Stimulated activated CD8-positive, alpha-beta memory T cell treated with anti-CD3 and anti-CD28 coated beads, Interleukin-15, amount 100 ng/mL, for 1 hour (primary cell): ENCODE data around the gene GPC1.
"Not testable (repeated sequence)": the region's sequence is repeated elsewhere in the genome, so short reads cannot be mapped to it uniquely, and the experiment has no call there.

Source experiments
- DNase-seq: peaks from one replicate; pipeline ENCODE4 v3.0.0-alpha.2; 2020; ENCODE audit warnings: low read depth

The GPC1 gene

DNA sequence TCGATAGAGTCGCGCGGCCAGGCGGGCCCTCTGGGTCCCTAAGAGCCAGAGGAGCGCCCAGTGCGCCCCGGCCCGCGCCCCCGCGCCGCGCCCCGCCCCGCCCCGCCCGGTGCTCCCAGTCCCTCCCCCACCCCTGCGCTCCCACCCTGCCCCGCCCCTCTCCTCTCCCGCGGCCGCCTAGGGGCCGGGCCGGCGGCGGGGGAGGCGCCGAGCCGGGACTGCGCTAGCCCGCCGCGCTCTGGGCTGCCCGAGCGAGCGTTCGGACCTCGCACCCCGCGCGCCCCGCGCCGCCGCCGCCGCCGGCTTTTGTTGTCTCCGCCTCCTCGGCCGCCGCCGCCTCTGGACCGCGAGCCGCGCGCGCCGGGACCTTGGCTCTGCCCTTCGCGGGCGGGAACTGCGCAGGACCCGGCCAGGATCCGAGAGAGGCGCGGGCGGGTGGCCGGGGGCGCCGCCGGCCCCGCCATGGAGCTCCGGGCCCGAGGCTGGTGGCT, at the start of gene GPC1:
Gene GPC1, plus strand, starts transcription at position 207 of the 491 bp plus-strand sequence. Its CDS starts 256 bp downstream, at position 463.
- peak; percentile 9 for DNase-seq

DNA sequence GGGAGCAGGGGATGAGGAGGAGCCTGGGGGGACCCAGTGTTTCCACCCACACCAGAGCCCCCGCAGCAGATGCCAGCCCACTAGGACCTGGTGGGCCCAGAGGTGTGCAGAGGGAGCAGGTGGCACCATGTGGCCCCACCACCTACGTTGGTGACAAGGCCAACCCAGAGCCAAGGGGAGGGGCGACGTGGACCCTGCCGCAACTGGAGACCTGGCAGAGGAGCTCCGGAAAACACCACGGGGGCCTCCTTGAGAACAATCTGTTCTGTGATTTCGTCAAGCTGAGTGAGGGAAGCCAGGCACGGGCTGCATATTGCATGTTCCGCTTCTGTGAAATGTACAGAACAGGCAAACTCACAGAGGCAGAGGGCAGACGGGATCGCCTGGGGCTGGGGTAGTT, 49.1 kb upstream of the GPC1 start:
- DNase-seq, result no peak

DNA sequence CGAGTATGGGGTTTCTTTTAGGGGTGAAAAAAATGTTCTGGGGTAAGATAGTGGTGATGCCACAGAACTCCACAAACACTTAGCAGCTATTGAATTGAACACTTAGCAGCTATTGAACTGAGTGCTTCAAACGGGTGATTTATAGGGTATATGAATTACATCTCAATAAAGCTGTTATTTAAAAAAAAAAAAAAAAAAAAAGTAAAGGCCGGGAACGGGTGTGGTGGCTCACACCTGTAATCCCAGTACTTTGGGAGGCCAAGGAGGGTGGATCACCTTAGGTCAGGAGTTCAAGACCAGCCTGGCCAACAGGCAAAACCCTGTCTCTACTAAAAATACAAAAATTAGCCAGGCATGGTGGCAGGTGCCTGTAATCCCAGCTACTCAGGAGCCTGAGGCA, 48.7 kb upstream of the GPC1 start:
- not testable (repeated sequence) for DNase-seq

- no peak for DNase-seq
Observed at GRCh38 chr2:240387325-240387668, 48.2 kb upstream of the GPC1 start.

- no peak for DNase-seq
Observed at GRCh38 chr2:240387669-240388358, 47.6 kb upstream of the GPC1 start.

GRCh38 chr2:240388471-240389301, 46.8 kb upstream of the GPC1 start:
- DNase-seq, result no peak

GRCh38 chr2:240389302-240389805, 46.1 kb upstream of the GPC1 start:
- no peak for DNase-seq

- DNase-seq, result no peak
Observed at GRCh38 chr2:240390091-240391073, 45.1 kb upstream of the GPC1 start.

- no peak for DNase-seq
Observed at GRCh38 chr2:240391111-240392051, 44.1 kb upstream of the GPC1 start.

GRCh38 chr2:240392084-240392947, 43.1 kb upstream of the GPC1 start:
- no peak for DNase-seq

DNA sequence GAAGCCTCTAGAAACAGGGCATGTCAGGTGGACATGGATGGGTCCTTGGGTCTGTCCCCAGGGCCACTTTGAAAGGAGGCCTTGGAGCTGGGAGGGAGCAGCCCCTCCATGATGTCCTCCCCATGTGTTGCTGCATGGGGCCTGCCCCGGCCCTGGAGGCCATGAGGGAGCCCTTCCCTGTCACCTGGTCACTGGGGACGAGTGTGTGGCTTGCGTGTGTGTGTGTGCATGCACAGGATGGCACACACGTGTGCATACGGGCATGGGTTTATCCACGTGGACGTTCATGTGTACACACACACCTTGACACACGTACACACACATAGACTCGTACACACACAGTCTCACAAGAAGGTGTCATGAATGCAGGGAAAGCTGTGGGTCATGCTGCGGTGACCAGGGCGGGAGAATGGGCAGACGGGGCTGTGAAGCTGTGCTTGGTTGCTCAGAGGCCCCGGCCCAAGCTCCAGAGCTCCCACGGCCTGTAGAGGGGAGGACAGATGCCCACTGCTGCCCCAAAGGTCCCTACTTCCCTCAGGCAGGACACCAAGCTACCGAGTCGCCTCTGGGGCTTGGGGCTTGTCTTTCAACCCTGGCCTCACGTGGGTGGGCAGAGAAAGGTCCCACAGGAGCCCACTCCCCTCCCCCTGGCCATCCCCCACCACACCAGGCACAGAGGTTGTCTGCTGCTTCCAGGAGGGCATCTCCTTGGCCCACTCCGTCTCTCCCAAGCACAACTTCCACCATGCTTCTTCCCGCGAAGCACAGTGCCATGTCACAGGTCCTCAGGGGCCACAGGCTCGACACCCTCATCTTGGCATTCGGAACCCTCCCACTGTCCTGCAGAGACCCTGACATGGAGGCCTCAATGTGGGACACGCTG, 42.3 kb upstream of the GPC1 start:
- no peak for DNase-seq

- DNase-seq, result no peak
Observed at GRCh38 chr2:240393831-240394410, 41.5 kb upstream of the GPC1 start.

- DNase-seq, result no peak
Observed at GRCh38 chr2:240394549-240394948, 40.9 kb upstream of the GPC1 start.

GRCh38 chr2:240395448-240395847, 40.0 kb upstream of the GPC1 start:
- DNase-seq, result no peak

DNA sequence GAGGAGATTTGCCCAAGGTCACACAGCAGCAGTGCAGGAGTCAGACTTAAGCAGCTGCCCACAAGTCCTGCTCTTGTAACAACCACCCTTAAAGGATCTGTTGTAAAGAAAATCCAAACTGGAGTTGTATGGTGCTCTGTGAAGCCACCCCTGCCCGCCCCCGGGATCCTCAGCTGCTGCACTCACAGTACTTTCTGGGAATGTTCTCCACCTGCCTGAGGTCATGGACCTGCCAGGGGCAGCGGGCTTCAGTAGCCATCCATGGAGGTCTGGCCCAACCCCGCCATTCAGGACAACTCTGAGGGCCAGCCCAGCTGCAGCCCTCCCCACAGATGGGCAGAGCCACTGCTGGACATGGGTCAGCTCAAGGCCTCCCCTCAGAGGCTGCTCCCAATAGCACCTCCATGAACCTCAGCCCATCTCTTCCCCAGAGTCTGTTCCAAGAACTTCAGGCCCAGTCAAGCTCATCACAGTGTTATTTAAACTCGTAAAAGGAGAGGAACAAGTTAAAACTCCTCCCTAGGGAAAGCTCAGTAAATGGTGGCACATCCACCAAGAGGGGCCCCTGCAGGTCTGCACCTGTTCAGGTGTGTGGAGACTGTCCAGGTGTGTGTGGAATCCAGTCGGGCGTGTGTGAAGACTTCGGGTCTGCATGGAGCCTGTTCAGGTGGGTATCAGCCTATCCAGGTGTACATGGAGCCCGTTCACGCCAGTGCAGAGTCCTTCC, 39.4 kb upstream of the GPC1 start:
- DNase-seq, result no peak

GRCh38 chr2:240396623-240397541, 38.6 kb upstream of the GPC1 start:
- DNase-seq, result no peak

- no peak for DNase-seq
Observed at GRCh38 chr2:240397542-240397916, 37.9 kb upstream of the GPC1 start.
